B cell (primary cell): ENCODE results near the gene PRUNE2. TPM values are rescaled to one million over a fixed set of nuclear protein-coding genes. Genes with fewer than 3 reads are reported as not detected.

Experiments used
- ATAC-seq: fragments of 200-7000 bp; cut with Tn5 transposase; one replicate; pipeline ENCODE4 v1.10.0; 2021; ENCODE audit warnings: low read depth, mild to moderate bottlenecking, moderate number of reproducible peaks, moderate library complexity
- CTCF ChIA-PET: fragments of 350-600 bp; sonication (Branson Sonifier 250); formaldehyde crosslinking; loops from one replicate; lab custom pipeline; 2021; ENCODE audit warnings: antibody characterized with exemption, inconsistent platforms; lab: Charles Lee
- POLR2A ChIA-PET: fragments of 350-600 bp; sonication (Branson Sonifier 250); formaldehyde crosslinking; loops from one replicate; lab custom pipeline; 2021; ENCODE audit warnings: antibody characterized with exemption; lab: Charles Lee
- DNase-seq: peaks from one replicate; pipeline ENCODE4 v3.0.0; 2013
- H2AFZ ChIP-seq: 2 replicates; pipeline ENCODE4 v1.6.1; 2012; ENCODE audit warnings: mild to moderate bottlenecking, low read depth, low read length; ENCODE audit not compliant: insufficient read depth, poor library complexity, severe bottlenecking
- H3K27ac ChIP-seq, 2 donors: 1 replicate in 1 of 2; 2 replicates in 1 of 2; pipeline ENCODE4 v1.5.1; 2012 to 2013; ENCODE audit warnings: low read length in 2 of 2, mild to moderate bottlenecking in 2 of 2, moderate library complexity in 1 of 2
- H3K27me3 ChIP-seq, 4 experiments: fragments of 200-600 bp in 1 of 4; sonication (generic) in 1 of 4; replicated peaks in 1 of 4; 1 replicate in 2 of 4; 2 replicates in 2 of 4; pipeline versions ENCODE4 v1.6.1 to v1.7.0; 2013 to 2016; ENCODE audit warnings: low read length in 3 of 4, mild to moderate bottlenecking in 2 of 4, mixed read lengths in 1 of 4, moderate library complexity in 1 of 4; ENCODE audit not compliant: insufficient read depth in 4 of 4, control insufficient read depth in 3 of 4; ENCODE audit errors: control extremely low read depth in 1 of 4
- H3K36me3 ChIP-seq, 2 experiments: replicated peaks in 1 of 2; 1 replicate in 1 of 2; 2 replicates in 1 of 2; pipeline versions ENCODE4 v1.6.1 to v1.7.1; 2013; ENCODE audit warnings: low read length in 1 of 2; ENCODE audit not compliant: insufficient read depth in 2 of 2, control insufficient read depth in 1 of 2; ENCODE audit errors: control extremely low read depth in 1 of 2, extremely low read depth in 1 of 2
- H3K4me1 ChIP-seq, 2 donors: fragments of 200-600 bp in 1 of 2; sonication (generic) in 1 of 2; 1 replicate in 1 of 2; 2 replicates in 1 of 2; pipeline versions ENCODE4 v1.5.1 to v1.6.1; 2013 to 2017; ENCODE audit warnings: low read length in 2 of 2; ENCODE audit not compliant: control insufficient read depth in 2 of 2, insufficient read depth in 2 of 2
- H3K4me2 ChIP-seq: replicated peaks from 2 replicates; pipeline ENCODE3; 2012; ENCODE audit warnings: mild to moderate bottlenecking, low read depth, low read length; ENCODE audit not compliant: poor library complexity, severe bottlenecking
- H3K4me3 ChIP-seq, 5 experiments: fragments of 200-600 bp in 1 of 5; sonication (generic) in 1 of 5; 1 replicate in 3 of 5; 2 replicates in 2 of 5; pipeline versions ENCODE4 v1.5.1 to v1.7.0; 2011 to 2016; ENCODE audit warnings: low read length in 4 of 5, mild to moderate bottlenecking in 4 of 5, low read depth in 2 of 5, control low read depth in 1 of 5, moderate library complexity in 1 of 5; ENCODE audit not compliant: insufficient read depth in 1 of 5; ENCODE audit errors: control extremely low read depth in 1 of 5, extremely low read depth in 1 of 5
- H3K79me2 ChIP-seq: fragments of 200-600 bp; sonication (generic); one replicate; pipeline ENCODE4 v1.6.0; 2016; ENCODE audit warnings: low read length; ENCODE audit not compliant: control insufficient read depth, insufficient read depth
- H3K9ac ChIP-seq: fragments of 200-600 bp; sonication (generic); 2 replicates; pipeline ENCODE4 v1.6.1; 2017; ENCODE audit warnings: mild to moderate bottlenecking, low read length, moderate library complexity
- H3K9me3 ChIP-seq, 3 donors: one replicate each; pipeline versions ENCODE4 v1.6.1 to v1.7.1; 2013; ENCODE audit warnings: low read length in 2 of 3; ENCODE audit not compliant: control insufficient read depth in 2 of 3, insufficient read depth in 1 of 3; ENCODE audit errors: control extremely low read depth in 1 of 3
- H4K20me1 ChIP-seq: 2 replicates; pipeline ENCODE4 v1.6.0; 2012; ENCODE audit warnings: mild to moderate bottlenecking, low read length; ENCODE audit not compliant: insufficient read depth, control insufficient read depth, poor library complexity, severe bottlenecking
- H3K27ac Mint-ChIP-seq: one replicate; pipeline ENCODE4 v1.8.0; 2021; ENCODE audit warnings: mixed read lengths
- H3K27me3 Mint-ChIP-seq: one replicate; pipeline ENCODE4 v1.8.0; 2021; ENCODE audit warnings: mixed read lengths
- H3K4me1 Mint-ChIP-seq: one replicate; pipeline ENCODE4 v1.8.0; 2021; ENCODE audit warnings: mixed read lengths
- H3K4me3 Mint-ChIP-seq: one replicate; pipeline ENCODE4 v1.8.0; 2021; ENCODE audit warnings: mixed read lengths
- H3K9me3 Mint-ChIP-seq: one replicate; pipeline ENCODE4 v1.8.0; 2022; ENCODE audit warnings: mixed read lengths; ENCODE audit not compliant: insufficient read depth
- EZH2 ChIP-seq: IDR thresholded peaks from 2 replicates; pipeline ENCODE4 v1.6.1; 2012; ENCODE audit warnings: borderline replicate concordance, low read depth, mild to moderate bottlenecking, moderate library complexity, low read length; ENCODE audit not compliant: insufficient read depth, poor library complexity, severe bottlenecking
- WGBS: methylation state at CpG from one replicate; pipeline ENCODE4 v1.1.5; 2013; ENCODE audit warnings: missing lambda C conversion rate; ENCODE audit not compliant: insufficient coverage; 5-methylcytosine and 5-hydroxymethylcytosine counted together
- intact Hi-C: fragments of 100-400 bp; cut with micrococcal nuclease; formaldehyde crosslinking; loops from one replicate; pipeline ENCODE4 v1.10.0; 2022
- polyA plus RNA-seq: library from polyadenylated mRNA; depleted of rRNA; stranded (reverse); fragments of >200 nt; gene quantifications from 2 replicates; pipeline ENCODE4 v1.2.3, GENCODE V29; 2012
- total RNA-seq, 2 donors: library from RNA; stranded (reverse); fragments of 120-200 nt in 1 of 2; gene quantifications; 1 replicate in 1 of 2; 2 replicates in 1 of 2; pipeline versions ENCODE4 v1.2.3 to v1.2.4, GENCODE V29; 2013 to 2022
- TF ChIP-seq, protein P1 (sequence below): fragments of 200-600 bp; IDR thresholded peaks from one replicate; pipeline ENCODE4 v1.8.0; 2022; ENCODE audit warnings: antibody characterized with exemption, mild to moderate bottlenecking

Gene PRUNE2
- total and polyA plus RNA-seq, 2 donors (not counting 1 experiment from before 2014, with no cell fraction given): 0.12 TPM; not detected in 1

DNA sequence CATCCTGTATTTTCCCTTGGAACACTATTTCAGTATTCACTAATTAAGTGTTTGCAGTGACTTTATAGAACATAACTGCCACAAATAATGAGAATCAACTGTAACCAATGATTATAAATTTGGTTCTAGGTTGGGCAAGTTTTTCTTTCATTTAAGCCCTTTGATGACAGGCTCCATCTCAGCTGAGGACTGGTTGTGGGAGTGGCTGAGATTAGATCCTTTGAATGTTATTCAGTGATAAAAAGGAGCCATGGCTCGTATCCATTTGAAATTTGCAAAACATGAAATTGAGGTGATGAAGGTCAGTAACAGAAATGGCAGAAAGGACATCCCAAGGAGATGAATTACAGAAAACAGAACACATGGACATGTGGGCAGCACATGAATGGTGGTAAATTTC is 279.8 kb downstream of the PRUNE2 start:
- no peak overlapping the region for H3K27ac Mint-ChIP-seq
- H3K27me3 ChIP-seq: no peaks in the 10 kb centered on the region
- H3K79me2 ChIP-seq: no peaks in the 10 kb centered on the region
- CTCF ChIA-PET: no interaction called here
- H3K36me3 ChIP-seq: no peaks in the 10 kb centered on the region
- 100% methylated on average over 1 of the region's 1 CpG for WGBS
- H3K27me3 Mint-ChIP-seq: no peaks in the 10 kb centered on the region
- no peaks in the 10 kb centered on the region for H3K9me3 ChIP-seq
- no peak for TF ChIP-seq EZH2
- TF ChIP-seq, protein P1, sequence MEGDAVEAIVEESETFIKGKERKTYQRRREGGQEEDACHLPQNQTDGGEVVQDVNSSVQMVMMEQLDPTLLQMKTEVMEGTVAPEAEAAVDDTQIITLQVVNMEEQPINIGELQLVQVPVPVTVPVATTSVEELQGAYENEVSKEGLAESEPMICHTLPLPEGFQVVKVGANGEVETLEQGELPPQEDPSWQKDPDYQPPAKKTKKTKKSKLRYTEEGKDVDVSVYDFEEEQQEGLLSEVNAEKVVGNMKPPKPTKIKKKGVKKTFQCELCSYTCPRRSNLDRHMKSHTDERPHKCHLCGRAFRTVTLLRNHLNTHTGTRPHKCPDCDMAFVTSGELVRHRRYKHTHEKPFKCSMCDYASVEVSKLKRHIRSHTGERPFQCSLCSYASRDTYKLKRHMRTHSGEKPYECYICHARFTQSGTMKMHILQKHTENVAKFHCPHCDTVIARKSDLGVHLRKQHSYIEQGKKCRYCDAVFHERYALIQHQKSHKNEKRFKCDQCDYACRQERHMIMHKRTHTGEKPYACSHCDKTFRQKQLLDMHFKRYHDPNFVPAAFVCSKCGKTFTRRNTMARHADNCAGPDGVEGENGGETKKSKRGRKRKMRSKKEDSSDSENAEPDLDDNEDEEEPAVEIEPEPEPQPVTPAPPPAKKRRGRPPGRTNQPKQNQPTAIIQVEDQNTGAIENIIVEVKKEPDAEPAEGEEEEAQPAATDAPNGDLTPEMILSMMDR: no peak
- H3K9ac ChIP-seq: no peak overlapping the region
- H4K20me1 ChIP-seq: no peaks in the 10 kb centered on the region
- ATAC-seq: no peak
- H3K4me3 Mint-ChIP-seq: no peak overlapping the region
- H3K4me3 ChIP-seq: no peak overlapping the region
- POLR2A ChIA-PET: no interaction called here
- DNase-seq: no peak
- H3K27ac ChIP-seq: no peak overlapping the region
- peaks cover 38% of the 10 kb centered on the region for H3K4me1 Mint-ChIP-seq
- H2AFZ ChIP-seq: no peak overlapping the region
- H3K4me2 ChIP-seq: no peak overlapping the region
- intact Hi-C loops: no loop called here
- H3K4me1 ChIP-seq: peaks cover 16 to 30% of the 10 kb centered on the region in 2 donors
- H3K9me3 Mint-ChIP-seq: no peaks in the 10 kb centered on the region

DNA sequence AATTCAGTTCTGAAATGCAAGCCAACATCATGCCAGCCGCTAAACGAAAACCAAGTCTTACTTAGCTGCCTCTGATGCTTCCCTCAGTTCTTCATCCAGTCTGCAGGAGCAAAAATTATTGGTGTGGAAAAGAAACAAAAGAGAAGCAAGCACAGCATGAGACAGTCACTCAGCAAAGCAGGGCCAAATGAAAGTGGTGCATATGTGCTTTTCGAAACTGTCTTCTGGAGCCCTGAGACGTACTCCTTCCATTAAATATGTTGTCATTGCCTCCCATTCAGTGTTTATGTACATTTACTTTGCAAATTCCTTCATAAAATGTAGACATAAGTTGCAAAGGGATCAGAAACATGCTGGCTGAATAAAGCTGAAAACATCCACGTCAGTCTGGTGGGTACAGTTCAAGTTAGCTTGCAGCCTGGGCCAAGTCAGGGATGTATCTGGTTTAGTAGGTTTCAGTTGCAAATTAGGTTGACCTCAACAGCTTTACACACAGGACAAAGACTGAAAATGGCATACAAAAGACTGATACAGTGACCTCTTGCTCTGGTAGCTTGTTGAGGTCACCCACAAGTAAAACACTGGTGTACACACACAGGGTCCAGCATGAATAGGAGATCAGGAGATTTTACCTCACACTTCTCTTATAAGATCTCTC is 281.4 kb downstream of the PRUNE2 start:
- Histone ChIP-seq H3K79me2 (no peaks in the 10 kb centered on the region), H2AFZ (no peak overlapping the region), H3K4me2 (no peak overlapping the region), H3K27me3 (no peaks in the 10 kb centered on the region), H3K4me1 (peaks cover 23 to 34% of the 10 kb centered on the region in 2 donors), H3K36me3 (no peaks in the 10 kb centered on the region), H3K27ac (no peak overlapping the region), H3K9me3 (no peaks in the 10 kb centered on the region), H4K20me1 (no peaks in the 10 kb centered on the region), H3K4me3 (no peak overlapping the region), H3K9ac (no peak overlapping the region)
- Mint-ChIP-seq H3K27ac (no peak overlapping the region), H3K4me1 (peaks cover 40% of the 10 kb centered on the region), H3K9me3 (no peaks in the 10 kb centered on the region), H3K4me3 (no peak overlapping the region), H3K27me3 (no peaks in the 10 kb centered on the region)
- TF ChIP-seq EZH2: no peak
- TF ChIP-seq, protein P1: no peak
- DNase-seq: no peak
- WGBS: 68% methylated on average over 3 of the region's 5 CpGs
- ChIA-PET POLR2A (no interaction called here), CTCF (no interaction called here)
- intact Hi-C loops: no loop called here
- ATAC-seq: no peak
